GM12864 (cell line): ENCODE measurements around the gene ARHGEF10L.

ENCODE experiments used
- DNase-seq: peaks from one replicate; pipeline ENCODE4 v3.0.0-alpha.2; 2011; ENCODE audit warnings: low read depth
- H3K4me3 ChIP-seq: 2 replicates; pipeline ENCODE4 v1.5.1; 2011; ENCODE audit warnings: mild to moderate bottlenecking, low read depth, low read length, control low read depth
- CTCF ChIP-seq: IDR thresholded peaks from 2 replicates; pipeline ENCODE4 v1.5.1; 2011; ENCODE audit warnings: low read depth, mild to moderate bottlenecking, moderate library complexity, low read length, control low read depth, inconsistent platforms; ENCODE audit errors: missing control alignments

ARHGEF10L gene

GRCh38 chr1:17669305-17669704 lies 129.8 kb downstream of the ARHGEF10L start:
- TF ChIP-seq CTCF = no peak
- DNase-seq = no peak

GRCh38 chr1:17669866-17670451 lies 130.5 kb downstream of the ARHGEF10L start:
- no peak overlapping the region for H3K4me3 ChIP-seq
- no peak for TF ChIP-seq CTCF
- DNase-seq = no peak

More at GRCh38 chr1:17669305-17669704, 129.8 kb downstream of the ARHGEF10L start:
- H3K4me3 ChIP-seq = no peak overlapping the region

GRCh38 chr1:17670587-17671313 lies 131.3 kb downstream of the ARHGEF10L start:
- no peak for DNase-seq
- TF ChIP-seq CTCF = no peak
- no peak overlapping the region for H3K4me3 ChIP-seq

- no peak for DNase-seq
- TF ChIP-seq CTCF = no peak
- H3K4me3 ChIP-seq = no peak overlapping the region
These were observed 131.8 kb downstream of the ARHGEF10L start for GRCh38 chr1:17671314-17671705.

- TF ChIP-seq CTCF = peak; percentile 36
- DNase-seq = no peak
- H3K4me3 ChIP-seq = no peak overlapping the region
These were observed 132.2 kb downstream of the ARHGEF10L start for GRCh38 chr1:17671741-17672140.

GRCh38 chr1:17672226-17672625 lies 132.7 kb downstream of the ARHGEF10L start:
- no peak for TF ChIP-seq CTCF
- DNase-seq = no peak
- H3K4me3 ChIP-seq = no peak overlapping the region

- no peak for TF ChIP-seq CTCF
- no peak for DNase-seq
- no peak overlapping the region for H3K4me3 ChIP-seq
These were observed 134.0 kb downstream of the ARHGEF10L start for GRCh38 chr1:17673329-17674072.
